HepG2 (cell line): ENCODE data around the gene ZNF749. TPM values are rescaled to one million over a fixed set of nuclear protein-coding genes. Genes with fewer than 3 reads are reported as not detected.

Experiments used
- AGO1 ChIP-seq: fragments of 200-400 bp; formaldehyde crosslinking; IDR thresholded peaks from 2 replicates; pipeline ENCODE4 v1.6.1; 2017; ENCODE audit warnings: mild to moderate bottlenecking, low read depth, low read length, moderate library complexity; ENCODE audit not compliant: poor library complexity, severe bottlenecking
- DMAP1 ChIP-seq: IDR thresholded peaks from 2 replicates; pipeline ENCODE4 v1.6.1; 2016
- HMG20A ChIP-seq: IDR thresholded peaks from 2 replicates; pipeline ENCODE4 v1.6.1; 2016; ENCODE audit warnings: borderline replicate concordance
- KDM2A ChIP-seq: sonication (generic); formaldehyde crosslinking; IDR thresholded peaks from 2 replicates; pipeline ENCODE4 v1.4.0; 2020; ENCODE audit warnings: low read depth, missing genetic modification reagents, borderline replicate concordance
- MED13 ChIP-seq: sonication (generic); formaldehyde crosslinking; IDR thresholded peaks from 2 replicates; pipeline ENCODE4 v1.5.0; 2020; ENCODE audit warnings: missing genetic modification reagents
- NCOA2 ChIP-seq: sonication (generic); formaldehyde crosslinking; IDR thresholded peaks from 2 replicates; pipeline ENCODE4 v1.8.0; 2022; ENCODE audit warnings: inconsistent platforms
- NONO ChIP-seq, 2 experiments: fragments of 450-650 bp in 1 of 2; sonication (generic) in 1 of 2; formaldehyde crosslinking in 1 of 2; IDR thresholded peaks in 1 of 2; conservative IDR thresholded peaks in 1 of 2; 2 replicates each; pipeline versions ENCODE4 v1.6.1 to v1.8.0; 2017 to 2022; ENCODE audit warnings: mild to moderate bottlenecking in 1 of 2, missing genetic modification reagents in 1 of 2, moderate library complexity in 1 of 2
- PHF20 ChIP-seq: sonication (generic); formaldehyde crosslinking; IDR thresholded peaks from 2 replicates; pipeline ENCODE4 v1.5.0; 2020; ENCODE audit warnings: mild to moderate bottlenecking, missing genetic modification reagents
- RAD51 ChIP-seq: fragments of 450-650 bp; IDR thresholded peaks from 2 replicates; pipeline ENCODE4 v1.6.1; 2016; ENCODE audit warnings: borderline replicate concordance
- ZNF225 ChIP-seq: sonication (generic); formaldehyde crosslinking; IDR thresholded peaks from 2 replicates; pipeline ENCODE4 v1.4.0; 2020; ENCODE audit warnings: mild to moderate bottlenecking, missing genetic modification reagents
- ZNF331 ChIP-seq: sonication (generic); formaldehyde crosslinking; IDR thresholded peaks from 2 replicates; pipeline ENCODE4 v1.4.0; 2020; ENCODE audit warnings: missing genetic modification reagents
- ZNF44 ChIP-seq: sonication (generic); formaldehyde crosslinking; IDR thresholded peaks from 2 replicates; pipeline ENCODE4 v1.5.1; 2020; ENCODE audit warnings: mild to moderate bottlenecking, missing genetic modification reagents
- ZNF451 ChIP-seq: sonication (generic); formaldehyde crosslinking; IDR thresholded peaks from 2 replicates; pipeline ENCODE4 v1.5.0; 2020; ENCODE audit warnings: mild to moderate bottlenecking, missing genetic modification reagents
- ZNF816 ChIP-seq: sonication (generic); formaldehyde crosslinking; IDR thresholded peaks from 2 replicates; pipeline ENCODE4 v1.8.0; 2022; ENCODE audit warnings: missing genetic modification reagents, mild to moderate bottlenecking, borderline replicate concordance
- ZSCAN21 ChIP-seq: sonication (generic); formaldehyde crosslinking; IDR thresholded peaks from 2 replicates; pipeline ENCODE4 v1.8.0; 2022; ENCODE audit warnings: mild to moderate bottlenecking, missing genetic modification reagents, moderate library complexity, borderline replicate concordance
- polyA plus RNA-seq, 8 experiments: library from polyadenylated mRNA; depleted of rRNA in 3 of 8; stranded (reverse) in 7 of 8; unstranded in 1 of 8; fragments of >200 nt; fragmentation: Illumina TruSeq in 4 of 8; extraction: Trizol in 4 of 8; gene quantifications; 2 replicates each; pipeline versions ENCODE4 v1.2.1 to v1.2.3, GENCODE V29; 2011 to 2016; ENCODE audit warnings: low read depth in 4 of 8, missing spikeins in 1 of 8, mixed read lengths in 1 of 8; ENCODE audit not compliant: insufficient read depth in 1 of 8
- total RNA-seq, 5 experiments: library from RNA; depleted of rRNA; stranded (reverse); fragments of >200 nt; fragmentation: Illumina TruSeq; extraction: Trizol; gene quantifications; 2 replicates each; pipeline ENCODE4 v1.2.3, GENCODE V29; 2016; ENCODE audit warnings: low read depth in 1 of 5
- TF ChIP-seq, protein P1 (sequence below): sonication (generic); formaldehyde crosslinking; IDR thresholded peaks from 2 replicates; pipeline ENCODE4 v1.9.0; 2022; ENCODE audit warnings: low read depth, missing genetic modification reagents
- TF ChIP-seq, protein P2 (sequence below): sonication (generic); formaldehyde crosslinking; IDR thresholded peaks from 2 replicates; pipeline ENCODE4 v1.4.0; 2020; ENCODE audit warnings: missing genetic modification reagents, borderline replicate concordance
- TF ChIP-seq, protein P3 (sequence below): sonication (generic); formaldehyde crosslinking; IDR thresholded peaks from 2 replicates; pipeline ENCODE4 v1.4.0; 2020; ENCODE audit warnings: missing genetic modification reagents
- TF ChIP-seq, protein P4 (sequence below): sonication (generic); formaldehyde crosslinking; IDR thresholded peaks from 2 replicates; pipeline ENCODE4 v1.5.0; 2020; ENCODE audit warnings: mild to moderate bottlenecking, missing genetic modification reagents
- TF ChIP-seq, protein P5 (sequence below): IDR thresholded peaks from 2 replicates; pipeline ENCODE4 v1.6.1; 2016

ZNF749 gene
- total and polyA plus RNA-seq, 2 of the 13 experiments (the other 11 are each of a cell fraction or from before 2014, with no cell fraction given), result 18.9 to 21.0 TPM

DNA sequence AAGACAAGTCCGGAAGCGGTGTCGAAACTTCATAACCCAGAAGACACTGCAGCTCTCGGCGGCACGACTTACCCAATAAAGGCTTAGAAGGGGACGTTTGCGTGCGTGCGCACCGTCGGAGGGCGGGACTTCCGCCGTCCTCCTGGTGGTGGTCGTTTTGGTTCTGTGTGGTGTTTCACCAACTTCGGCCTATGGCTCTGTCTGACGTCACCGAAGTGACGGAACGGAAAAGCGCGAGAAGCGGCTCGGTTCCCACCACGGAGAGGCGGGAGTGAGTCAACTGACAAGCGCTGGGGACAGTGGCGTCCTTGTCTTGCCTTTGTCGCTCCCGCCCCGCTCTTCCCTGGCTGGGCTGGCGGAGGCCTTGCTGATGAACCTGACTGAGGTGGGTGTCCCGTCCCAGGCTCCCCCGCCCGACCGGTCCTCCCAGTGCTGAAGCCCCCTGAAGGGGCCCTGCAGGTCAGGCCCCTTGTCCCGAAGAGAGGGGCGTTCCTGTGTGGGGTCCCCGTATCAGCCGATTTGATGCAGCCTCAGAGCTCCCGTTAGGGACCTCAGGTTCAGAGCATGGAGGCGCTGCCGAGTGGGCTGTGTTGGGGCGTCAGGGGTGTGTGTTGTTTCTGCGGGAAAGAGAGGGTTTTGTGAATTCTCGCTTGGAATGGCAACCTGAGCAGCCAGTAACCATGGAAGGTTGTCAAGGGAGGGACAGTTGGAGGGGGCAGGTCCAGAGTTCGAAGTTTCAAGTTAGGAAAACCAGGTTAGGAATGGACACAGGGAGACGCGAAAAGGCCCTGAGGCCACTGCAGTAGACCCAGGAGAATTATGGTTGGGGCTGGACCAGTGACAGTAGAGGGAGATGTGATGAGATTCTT, 45.2 kb upstream of the ZNF749 start, which contains the start of gene ZNF548 (continued):
- TF ChIP-seq ZNF225 (CRISPR knock-in tag) (peak; percentile 47; the same call in 1 of the 2 replicates), ZNF44 (no peak), ZNF816 (CRISPR knock-in tag) (no peak), ZSCAN21 (CRISPR knock-in tag) (peak; percentile 59; the same call in 1 of the 2 replicates), HMG20A (no peak), RAD51 (no peak), DMAP1 (CRISPR knock-in tag) (no peak), NCOA2 (CRISPR knock-in tag) (no peak; the same call in 1 of the 2 replicates), NONO (IDR thresholded peaks at IDR 0.05) (no peak), NONO (CRISPR knock-in tag; conservative IDR thresholded peaks at IDR 0.05) (peak; percentile 76; the same call in 1 of the 2 replicates), ZNF331 (CRISPR knock-in tag) (peak; percentile 51), PHF20 (CRISPR knock-in tag) (peak; percentile 88), AGO1 (peak; percentile 74), ZNF451 (CRISPR knock-in tag) (peak; percentile 65), KDM2A (CRISPR knock-in tag) (peak; percentile 87), MED13 (CRISPR knock-in tag) (no peak)
- TF ChIP-seq, protein P1, sequence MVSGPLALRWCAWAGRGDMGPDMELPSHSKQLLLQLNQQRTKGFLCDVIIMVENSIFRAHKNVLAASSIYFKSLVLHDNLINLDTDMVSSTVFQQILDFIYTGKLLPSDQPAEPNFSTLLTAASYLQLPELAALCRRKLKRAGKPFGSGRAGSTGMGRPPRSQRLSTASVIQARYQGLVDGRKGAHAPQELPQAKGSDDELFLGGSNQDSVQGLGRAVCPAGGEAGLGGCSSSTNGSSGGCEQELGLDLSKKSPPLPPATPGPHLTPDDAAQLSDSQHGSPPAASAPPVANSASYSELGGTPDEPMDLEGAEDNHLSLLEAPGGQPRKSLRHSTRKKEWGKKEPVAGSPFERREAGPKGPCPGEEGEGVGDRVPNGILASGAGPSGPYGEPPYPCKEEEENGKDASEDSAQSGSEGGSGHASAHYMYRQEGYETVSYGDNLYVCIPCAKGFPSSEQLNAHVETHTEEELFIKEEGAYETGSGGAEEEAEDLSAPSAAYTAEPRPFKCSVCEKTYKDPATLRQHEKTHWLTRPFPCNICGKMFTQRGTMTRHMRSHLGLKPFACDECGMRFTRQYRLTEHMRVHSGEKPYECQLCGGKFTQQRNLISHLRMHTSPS (CRISPR knock-in tag), result peak; percentile 28; the same call in 1 of the 2 replicates
- TF ChIP-seq, protein P2, sequence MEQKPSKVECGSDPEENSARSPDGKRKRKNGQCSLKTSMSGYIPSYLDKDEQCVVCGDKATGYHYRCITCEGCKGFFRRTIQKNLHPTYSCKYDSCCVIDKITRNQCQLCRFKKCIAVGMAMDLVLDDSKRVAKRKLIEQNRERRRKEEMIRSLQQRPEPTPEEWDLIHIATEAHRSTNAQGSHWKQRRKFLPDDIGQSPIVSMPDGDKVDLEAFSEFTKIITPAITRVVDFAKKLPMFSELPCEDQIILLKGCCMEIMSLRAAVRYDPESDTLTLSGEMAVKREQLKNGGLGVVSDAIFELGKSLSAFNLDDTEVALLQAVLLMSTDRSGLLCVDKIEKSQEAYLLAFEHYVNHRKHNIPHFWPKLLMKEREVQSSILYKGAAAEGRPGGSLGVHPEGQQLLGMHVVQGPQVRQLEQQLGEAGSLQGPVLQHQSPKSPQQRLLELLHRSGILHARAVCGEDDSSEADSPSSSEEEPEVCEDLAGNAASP (CRISPR knock-in tag), result peak; percentile 34; the same call in 1 of the 2 replicates
- TF ChIP-seq, protein P3, sequence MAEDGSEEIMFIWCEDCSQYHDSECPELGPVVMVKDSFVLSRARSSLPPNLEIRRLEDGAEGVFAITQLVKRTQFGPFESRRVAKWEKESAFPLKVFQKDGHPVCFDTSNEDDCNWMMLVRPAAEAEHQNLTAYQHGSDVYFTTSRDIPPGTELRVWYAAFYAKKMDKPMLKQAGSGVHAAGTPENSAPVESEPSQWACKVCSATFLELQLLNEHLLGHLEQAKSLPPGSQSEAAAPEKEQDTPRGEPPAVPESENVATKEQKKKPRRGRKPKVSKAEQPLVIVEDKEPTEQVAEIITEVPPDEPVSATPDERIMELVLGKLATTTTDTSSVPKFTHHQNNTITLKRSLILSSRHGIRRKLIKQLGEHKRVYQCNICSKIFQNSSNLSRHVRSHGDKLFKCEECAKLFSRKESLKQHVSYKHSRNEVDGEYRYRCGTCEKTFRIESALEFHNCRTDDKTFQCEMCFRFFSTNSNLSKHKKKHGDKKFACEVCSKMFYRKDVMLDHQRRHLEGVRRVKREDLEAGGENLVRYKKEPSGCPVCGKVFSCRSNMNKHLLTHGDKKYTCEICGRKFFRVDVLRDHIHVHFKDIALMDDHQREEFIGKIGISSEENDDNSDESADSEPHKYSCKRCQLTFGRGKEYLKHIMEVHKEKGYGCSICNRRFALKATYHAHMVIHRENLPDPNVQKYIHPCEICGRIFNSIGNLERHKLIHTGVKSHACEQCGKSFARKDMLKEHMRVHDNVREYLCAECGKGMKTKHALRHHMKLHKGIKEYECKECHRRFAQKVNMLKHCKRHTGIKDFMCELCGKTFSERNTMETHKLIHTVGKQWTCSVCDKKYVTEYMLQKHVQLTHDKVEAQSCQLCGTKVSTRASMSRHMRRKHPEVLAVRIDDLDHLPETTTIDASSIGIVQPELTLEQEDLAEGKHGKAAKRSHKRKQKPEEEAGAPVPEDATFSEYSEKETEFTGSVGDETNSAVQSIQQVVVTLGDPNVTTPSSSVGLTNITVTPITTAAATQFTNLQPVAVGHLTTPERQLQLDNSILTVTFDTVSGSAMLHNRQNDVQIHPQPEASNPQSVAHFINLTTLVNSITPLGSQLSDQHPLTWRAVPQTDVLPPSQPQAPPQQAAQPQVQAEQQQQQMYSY (CRISPR knock-in tag), result peak; percentile 87
- TF ChIP-seq, protein P4, sequence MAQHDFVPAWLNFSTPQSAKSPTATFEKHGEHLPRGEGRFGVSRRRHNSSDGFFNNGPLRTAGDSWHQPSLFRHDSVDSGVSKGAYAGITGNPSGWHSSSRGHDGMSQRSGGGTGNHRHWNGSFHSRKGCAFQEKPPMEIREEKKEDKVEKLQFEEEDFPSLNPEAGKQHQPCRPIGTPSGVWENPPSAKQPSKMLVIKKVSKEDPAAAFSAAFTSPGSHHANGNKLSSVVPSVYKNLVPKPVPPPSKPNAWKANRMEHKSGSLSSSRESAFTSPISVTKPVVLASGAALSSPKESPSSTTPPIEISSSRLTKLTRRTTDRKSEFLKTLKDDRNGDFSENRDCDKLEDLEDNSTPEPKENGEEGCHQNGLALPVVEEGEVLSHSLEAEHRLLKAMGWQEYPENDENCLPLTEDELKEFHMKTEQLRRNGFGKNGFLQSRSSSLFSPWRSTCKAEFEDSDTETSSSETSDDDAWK, result no peak
- TF ChIP-seq, protein P5, sequence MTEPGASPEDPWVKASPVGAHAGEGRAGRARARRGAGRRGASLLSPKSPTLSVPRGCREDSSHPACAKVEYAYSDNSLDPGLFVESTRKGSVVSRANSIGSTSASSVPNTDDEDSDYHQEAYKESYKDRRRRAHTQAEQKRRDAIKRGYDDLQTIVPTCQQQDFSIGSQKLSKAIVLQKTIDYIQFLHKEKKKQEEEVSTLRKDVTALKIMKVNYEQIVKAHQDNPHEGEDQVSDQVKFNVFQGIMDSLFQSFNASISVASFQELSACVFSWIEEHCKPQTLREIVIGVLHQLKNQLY, result no peak
